CD14-positive monocyte (primary cell): Measurements from ENCODE around the gene KCNT2. TPM values are rescaled to one million over a fixed set of nuclear protein-coding genes. Genes with fewer than 3 reads are reported as not detected.

Source experiments
- DNase-seq, 3 donors: peaks; one replicate each; pipeline ENCODE4 v3.0.0-alpha.2; 2011 to 2022
- H2AFZ ChIP-seq: 2 replicates; pipeline ENCODE4 v1.6.0; 2012; ENCODE audit warnings: mild to moderate bottlenecking, low read depth, low read length, inconsistent platforms; ENCODE audit not compliant: insufficient read depth, poor library complexity, severe bottlenecking
- H3K27ac ChIP-seq, 2 donors: 1 replicate in 1 of 2; 2 replicates in 1 of 2; pipeline ENCODE4 v1.5.1; 2012 to 2013; ENCODE audit warnings: low read length in 2 of 2, control low read depth in 1 of 2, inconsistent platforms in 1 of 2, low read depth in 1 of 2, mild to moderate bottlenecking in 1 of 2
- H3K27me3 ChIP-seq, 2 donors: one replicate each; pipeline versions ENCODE4 v1.6.0 to v1.6.1; 2011 to 2013; ENCODE audit warnings: low read length in 2 of 2; ENCODE audit not compliant: control insufficient read depth in 2 of 2, insufficient read depth in 2 of 2
- H3K36me3 ChIP-seq, 2 donors: replicated peaks in 1 of 2; 1 replicate in 1 of 2; 2 replicates in 1 of 2; pipeline versions ENCODE4 v1.5.1 to v1.6.1; 2012 to 2013; ENCODE audit warnings: low read length in 2 of 2, control low read depth in 1 of 2, inconsistent platforms in 1 of 2, mild to moderate bottlenecking in 1 of 2; ENCODE audit not compliant: insufficient read depth in 2 of 2, control insufficient read depth in 1 of 2
- H3K4me1 ChIP-seq, 2 donors: 1 replicate in 1 of 2; 2 replicates in 1 of 2; pipeline versions ENCODE4 v1.5.1 to v1.6.1; 2012 to 2013; ENCODE audit warnings: low read length in 2 of 2, control low read depth in 1 of 2, inconsistent platforms in 1 of 2, mild to moderate bottlenecking in 1 of 2, moderate library complexity in 1 of 2; ENCODE audit not compliant: insufficient read depth in 2 of 2, control insufficient read depth in 1 of 2
- H3K4me2 ChIP-seq: replicated peaks from 2 replicates; pipeline ENCODE3; 2012; ENCODE audit warnings: low read length, moderate library complexity, mild to moderate bottlenecking; ENCODE audit not compliant: poor library complexity, severe bottlenecking; ENCODE audit errors: extremely low read depth
- H3K4me3 ChIP-seq, 3 experiments: fragments of 200-600 bp in 1 of 3; sonication (generic) in 1 of 3; replicated peaks in 1 of 3; 1 replicate in 2 of 3; 2 replicates in 1 of 3; pipeline ENCODE4 v1.5.1; 2011 to 2013; ENCODE audit warnings: low read length in 3 of 3, mild to moderate bottlenecking in 3 of 3, control low read depth in 2 of 3, low read depth in 2 of 3, inconsistent platforms in 1 of 3, moderate library complexity in 1 of 3
- H3K79me2 ChIP-seq: 2 replicates; pipeline ENCODE4 v1.6.0; 2012; ENCODE audit warnings: mild to moderate bottlenecking, control low read depth, inconsistent platforms, low read length, moderate library complexity; ENCODE audit not compliant: insufficient read depth
- H3K9ac ChIP-seq: 2 replicates; pipeline ENCODE4 v1.6.0; 2017; ENCODE audit warnings: low read length, mild to moderate bottlenecking; ENCODE audit not compliant: insufficient read depth, poor library complexity, severe bottlenecking
- H3K9me3 ChIP-seq, 2 donors: replicated peaks in 1 of 2; 1 replicate in 1 of 2; 2 replicates in 1 of 2; pipeline versions ENCODE4 v1.5.1 to v1.6.1; 2012 to 2013; ENCODE audit warnings: low read length in 2 of 2, control low read depth in 1 of 2; ENCODE audit not compliant: control insufficient read depth in 1 of 2, insufficient read depth in 1 of 2
- H4K20me1 ChIP-seq: 2 replicates; pipeline ENCODE4 v1.6.0; 2012; ENCODE audit warnings: mild to moderate bottlenecking, low read length, control low read depth, moderate library complexity; ENCODE audit not compliant: insufficient read depth
- H3K27ac Mint-ChIP-seq, 7 donors: one replicate each; pipeline ENCODE4 v1.8.0; 2020; ENCODE audit warnings: mild to moderate bottlenecking in 7 of 7, mixed read lengths in 7 of 7, moderate library complexity in 6 of 7, inconsistent platforms in 2 of 7
- H3K27me3 Mint-ChIP-seq, 3 donors: one replicate each; pipeline ENCODE4 v1.8.0; 2021 to 2022; ENCODE audit warnings: low read depth in 3 of 3, mild to moderate bottlenecking in 3 of 3, mixed read lengths in 3 of 3, moderate library complexity in 3 of 3, inconsistent platforms in 1 of 3
- H3K36me3 Mint-ChIP-seq, 2 donors: one replicate each; pipeline ENCODE4 v1.8.0; 2020; ENCODE audit warnings: mixed read lengths in 2 of 2, inconsistent platforms in 1 of 2, mild to moderate bottlenecking in 1 of 2
- H3K4me1 Mint-ChIP-seq: one replicate; pipeline ENCODE4 v1.8.0; 2020; ENCODE audit warnings: mild to moderate bottlenecking, mixed read lengths
- H3K4me3 Mint-ChIP-seq, 2 donors: one replicate each; pipeline ENCODE4 v1.8.0; 2020; ENCODE audit warnings: mild to moderate bottlenecking in 2 of 2, mixed read lengths in 2 of 2, moderate library complexity in 1 of 2
- H3K9me3 Mint-ChIP-seq, 7 donors: one replicate each; pipeline ENCODE4 v1.8.0; 2020 to 2022; ENCODE audit warnings: mixed read lengths in 7 of 7, mild to moderate bottlenecking in 6 of 7, moderate library complexity in 6 of 7, inconsistent platforms in 2 of 7
- CTCF ChIP-seq: fragments of 200-600 bp; IDR thresholded peaks from one replicate; pipeline ENCODE4 v1.8.0; 2022; ENCODE audit warnings: antibody characterized with exemption, mild to moderate bottlenecking
- WGBS: methylation state at CpG from one replicate; pipeline ENCODE4 v1.1.5; 2013; ENCODE audit warnings: missing lambda C conversion rate; ENCODE audit not compliant: insufficient coverage; 5-methylcytosine and 5-hydroxymethylcytosine counted together
- intact Hi-C, 2 donors: fragments of 100-400 bp; cut with micrococcal nuclease; formaldehyde crosslinking; loops; one replicate each; pipeline versions ENCODE4 v1.15.0 to v1.15.1; 2023
- polyA plus RNA-seq, 3 donors: library from polyadenylated mRNA; depleted of rRNA in 1 of 3; unstranded in 2 of 3; stranded (reverse) in 1 of 3; fragments of 300-500 nt in 2 of 3; fragments of >200 nt in 1 of 3; fragmentation: Illumina TruSeq in 2 of 3; gene quantifications; 1 replicate in 2 of 3; 2 replicates in 1 of 3; pipeline ENCODE4 v1.2.3, GENCODE V29; 2012 to 2021

KCNT2 gene
- polyA plus RNA-seq, 3 donors: not detected

- Histone ChIP-seq H2AFZ (no peak overlapping the region), H4K20me1 (no peaks in the 10 kb centered on the region), H3K9me3 (no peaks in the 10 kb centered on the region), H3K9ac (no peak overlapping the region), H3K36me3 (no peaks in the 10 kb centered on the region), H3K27me3 (no peaks in the 10 kb centered on the region), H3K27ac (no peak overlapping the region), H3K4me1 (no peaks in the 10 kb centered on the region), H3K4me2 (no peak overlapping the region), H3K79me2 (no peaks in the 10 kb centered on the region), H3K4me3 (no peak overlapping the region)
- Mint-ChIP-seq H3K4me3 (no peak overlapping the region), H3K27me3 (no peaks in the 10 kb centered on the region), H3K4me1 (no peaks in the 10 kb centered on the region), H3K36me3 (no peaks in the 10 kb centered on the region), H3K9me3 (no peaks in the 10 kb centered on the region), H3K27ac (no peak overlapping the region)
- TF ChIP-seq CTCF: no peak
- WGBS: no CpG with 5 or more reads among the region's 3 CpGs
- no peak for DNase-seq
- intact Hi-C loops: no loop called here
Observed at GRCh38 chr1:196461521-196461920, 146.7 kb downstream of the KCNT2 start.

- no peak overlapping the region for H3K27ac Mint-ChIP-seq
- H3K4me3 Mint-ChIP-seq: no peak overlapping the region
- H3K27me3 ChIP-seq: no peaks in the 10 kb centered on the region
- no peaks in the 10 kb centered on the region for H3K36me3 Mint-ChIP-seq
- no peak overlapping the region for H3K27ac ChIP-seq
- TF ChIP-seq CTCF: no peak
- H3K36me3 ChIP-seq: no peaks in the 10 kb centered on the region
- intact Hi-C loops: no loop called here
- DNase-seq: no peak
- H2AFZ ChIP-seq: no peak overlapping the region
- no peaks in the 10 kb centered on the region for H3K9me3 ChIP-seq
- no peaks in the 10 kb centered on the region for H3K9me3 Mint-ChIP-seq
- H3K4me3 ChIP-seq: no peak overlapping the region
- WGBS: 100% methylated on average over 1 of the region's 1 CpG
- no peaks in the 10 kb centered on the region for H3K27me3 Mint-ChIP-seq
- no peaks in the 10 kb centered on the region for H4K20me1 ChIP-seq
- no peak overlapping the region for H3K4me2 ChIP-seq
- H3K4me1 Mint-ChIP-seq: no peaks in the 10 kb centered on the region
- no peaks in the 10 kb centered on the region for H3K4me1 ChIP-seq
- no peaks in the 10 kb centered on the region for H3K79me2 ChIP-seq
- no peak overlapping the region for H3K9ac ChIP-seq
Observed at GRCh38 chr1:196459383-196459782, 148.9 kb downstream of the KCNT2 start.
